ENCODE measurements around the gene RNF208.

DNA sequence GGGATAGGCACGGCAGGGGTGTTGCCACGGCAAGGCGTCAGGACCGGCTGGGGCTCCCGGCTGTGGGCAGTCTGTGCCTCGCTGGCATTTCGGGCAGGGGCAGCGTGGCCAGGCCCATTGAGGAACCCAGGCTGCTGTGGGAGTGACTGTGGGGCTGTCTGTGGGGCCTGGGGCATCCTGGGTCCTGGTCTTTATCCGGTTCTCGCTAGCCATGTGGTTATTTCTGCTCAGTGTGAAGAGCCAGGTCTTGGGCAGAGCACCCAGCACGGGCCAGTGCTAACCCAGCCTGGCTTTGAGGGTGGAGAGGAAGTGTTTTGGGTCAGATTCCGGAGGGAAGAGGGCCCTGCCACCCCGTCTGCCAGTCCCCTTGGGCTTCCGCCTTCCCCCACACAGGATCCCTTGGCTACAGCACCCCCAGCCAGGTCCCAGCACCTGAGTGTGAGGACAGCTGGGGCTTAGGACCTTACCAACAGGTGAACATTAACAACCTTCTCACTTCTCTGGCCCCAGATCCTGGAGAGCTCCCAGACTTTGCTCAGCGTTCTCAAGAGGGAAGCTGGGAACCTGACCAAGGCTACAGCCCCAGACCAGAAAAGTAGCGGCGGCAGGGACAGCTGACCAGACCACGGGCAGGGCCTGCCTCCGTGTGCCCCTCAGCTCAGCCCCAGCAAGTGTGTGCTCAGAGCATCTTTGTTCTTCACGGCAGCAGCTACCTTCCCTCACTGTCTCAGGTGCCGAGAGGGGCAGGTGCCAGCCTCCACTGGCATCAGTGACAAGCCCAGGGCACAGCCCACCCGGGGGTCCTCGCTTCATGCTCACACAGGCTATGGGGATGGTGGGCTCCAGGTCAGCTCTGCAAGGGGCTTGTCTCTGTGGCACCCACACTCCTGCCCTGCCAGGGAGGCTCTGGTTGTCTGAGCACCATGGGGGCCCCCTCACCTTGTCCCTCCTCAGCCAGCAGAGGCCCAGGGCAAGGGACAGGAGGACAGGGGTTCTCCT is 32.4 kb downstream of the RNF208 start:
- TF ChIP-seq POLR2A (IDR thresholded peaks at IDR 0.05; ENCODE audit: extremely low read depth, insufficient read length) (no peak), CTCF (IDR thresholded peaks at IDR 0.05; ENCODE audit: low read depth, low read length) (no peak), MAX (IDR thresholded peaks at IDR 0.05; ENCODE audit: low read depth, low read length) (no peak)

All from NB4 (cell line).